GM12873 (cell line): Measurements from ENCODE around the gene CLASP1.

ENCODE experiments used
- CTCF ChIP-seq: IDR thresholded peaks from 2 replicates; pipeline ENCODE4 v1.5.1; 2012; ENCODE audit warnings: low read depth, mild to moderate bottlenecking, moderate library complexity, low read length, control low read depth; ENCODE audit not compliant: insufficient read depth; ENCODE audit errors: missing control alignments

The CLASP1 gene

GRCh38 chr2:121595012-121595891 lies 54.0 kb downstream of the CLASP1 start:
- TF ChIP-seq CTCF = no peak

- no peak for TF ChIP-seq CTCF
Observed at GRCh38 chr2:121591199-121591598, 58.1 kb downstream of the CLASP1 start.

GRCh38 chr2:121588357-121588756 lies 60.9 kb downstream of the CLASP1 start:
- TF ChIP-seq CTCF = no peak

- no peak for TF ChIP-seq CTCF
Observed at GRCh38 chr2:121587131-121587530, 62.1 kb downstream of the CLASP1 start.

GRCh38 chr2:121584741-121585140 lies 64.5 kb downstream of the CLASP1 start:
- no peak for TF ChIP-seq CTCF

GRCh38 chr2:121583555-121583954 lies 65.7 kb downstream of the CLASP1 start:
- TF ChIP-seq CTCF = no peak

- TF ChIP-seq CTCF = no peak
Observed at GRCh38 chr2:121582272-121582671, 67.0 kb downstream of the CLASP1 start.
